GM19025 (cell line): ENCODE results near the gene PARP8.
"Not testable (repeated sequence)": the region's sequence is repeated elsewhere in the genome, so short reads cannot be mapped to it uniquely, and the experiment has no call there.

ENCODE experiments used
- ATAC-seq: cut with Tn5 transposase; IDR thresholded peaks from one replicate; pipeline ENCODE4 v1.9.1; 2021; ENCODE audit warnings: mild to moderate bottlenecking, low read depth, moderate library complexity; ENCODE audit not compliant: unreplicated experiment

The PARP8 gene, protein sequence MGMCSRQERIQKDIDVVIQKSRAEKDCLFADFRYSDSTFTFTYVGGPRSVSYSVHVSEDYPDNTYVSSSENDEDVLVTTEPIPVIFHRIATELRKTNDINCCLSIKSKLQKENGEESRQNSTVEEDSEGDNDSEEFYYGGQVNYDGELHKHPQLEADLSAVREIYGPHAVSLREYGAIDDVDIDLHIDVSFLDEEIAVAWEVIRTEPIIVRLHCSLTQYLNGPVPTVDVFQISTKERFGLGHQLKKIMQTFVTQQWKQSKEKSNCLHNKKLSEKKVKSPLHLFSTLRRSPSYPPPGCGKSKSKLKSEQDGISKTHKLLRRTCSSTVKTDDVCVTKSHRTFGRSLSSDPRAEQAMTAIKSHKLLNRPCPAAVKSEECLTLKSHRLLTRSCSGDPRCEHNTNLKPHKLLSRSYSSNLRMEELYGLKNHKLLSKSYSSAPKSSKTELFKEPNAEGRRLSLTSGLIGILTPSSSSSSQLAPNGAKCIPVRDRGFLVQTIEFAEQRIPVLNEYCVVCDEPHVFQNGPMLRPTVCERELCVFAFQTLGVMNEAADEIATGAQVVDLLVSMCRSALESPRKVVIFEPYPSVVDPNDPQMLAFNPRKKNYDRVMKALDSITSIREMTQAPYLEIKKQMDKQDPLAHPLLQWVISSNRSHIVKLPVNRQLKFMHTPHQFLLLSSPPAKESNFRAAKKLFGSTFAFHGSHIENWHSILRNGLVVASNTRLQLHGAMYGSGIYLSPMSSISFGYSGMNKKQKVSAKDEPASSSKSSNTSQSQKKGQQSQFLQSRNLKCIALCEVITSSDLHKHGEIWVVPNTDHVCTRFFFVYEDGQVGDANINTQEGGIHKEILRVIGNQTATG

DNA sequence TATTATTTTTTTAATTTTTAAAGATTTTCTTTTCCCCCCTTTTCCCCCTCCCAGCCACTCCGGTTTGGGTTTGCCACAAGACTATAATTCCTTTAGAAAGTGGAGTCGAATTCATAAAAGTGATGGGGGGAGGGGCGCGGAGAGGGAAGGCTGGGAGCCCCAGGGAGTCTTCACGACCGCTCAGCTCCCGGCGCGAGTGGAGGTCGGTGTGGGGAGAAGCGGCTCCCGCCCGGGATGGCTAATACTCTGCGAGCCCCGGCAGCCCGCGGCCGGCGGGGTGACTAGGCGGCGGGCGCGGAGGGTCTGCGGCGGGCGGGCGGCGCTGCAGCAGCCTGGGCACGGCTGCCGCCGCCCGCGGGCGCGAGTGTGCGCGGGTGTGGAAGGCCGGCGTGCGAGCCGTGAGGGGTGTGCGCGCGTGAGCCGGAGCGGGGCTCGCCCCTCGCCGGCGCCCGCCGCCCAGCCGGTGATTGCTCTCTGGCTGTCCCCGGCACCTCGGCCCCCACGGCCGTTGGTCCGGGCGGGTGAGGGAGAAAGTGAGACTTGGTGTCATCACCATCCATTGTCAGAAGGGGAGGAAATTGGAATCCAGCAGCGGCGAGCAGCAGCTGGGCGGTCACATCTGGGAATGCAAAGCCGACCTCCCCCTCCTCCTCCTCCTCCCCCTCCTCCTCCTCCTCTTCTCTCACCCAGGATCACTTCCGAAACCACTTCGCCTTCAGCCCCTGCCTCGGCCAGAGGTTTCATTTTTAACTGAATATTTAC is at the start of gene PARP8:
Gene PARP8, plus strand, starts transcription at position 377 of the 762 bp plus-strand sequence. CDS start 459 bp downstream, outside the sequence.
- ATAC-seq = peak; percentile 43

DNA sequence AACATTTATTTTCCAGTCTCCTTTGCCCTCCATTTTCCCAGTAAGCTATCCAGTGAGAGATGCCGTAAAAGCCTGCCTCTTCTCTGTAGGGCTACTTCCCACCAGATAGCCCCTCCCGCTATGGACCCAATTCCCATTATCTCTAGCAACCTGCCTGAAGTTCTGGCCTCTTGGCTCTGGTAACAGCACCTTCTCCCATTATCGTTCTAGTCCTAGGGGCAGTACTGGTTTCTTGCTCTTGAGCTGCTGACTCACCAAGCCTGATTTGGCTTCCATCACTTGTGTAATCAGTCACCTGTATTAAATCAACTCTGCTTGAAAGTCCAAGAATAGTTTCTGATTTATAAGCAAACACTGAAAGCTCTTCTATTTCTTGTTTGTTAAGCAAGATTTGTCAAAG is 42.8 kb upstream of the PARP8 start:
- no peak for ATAC-seq

DNA sequence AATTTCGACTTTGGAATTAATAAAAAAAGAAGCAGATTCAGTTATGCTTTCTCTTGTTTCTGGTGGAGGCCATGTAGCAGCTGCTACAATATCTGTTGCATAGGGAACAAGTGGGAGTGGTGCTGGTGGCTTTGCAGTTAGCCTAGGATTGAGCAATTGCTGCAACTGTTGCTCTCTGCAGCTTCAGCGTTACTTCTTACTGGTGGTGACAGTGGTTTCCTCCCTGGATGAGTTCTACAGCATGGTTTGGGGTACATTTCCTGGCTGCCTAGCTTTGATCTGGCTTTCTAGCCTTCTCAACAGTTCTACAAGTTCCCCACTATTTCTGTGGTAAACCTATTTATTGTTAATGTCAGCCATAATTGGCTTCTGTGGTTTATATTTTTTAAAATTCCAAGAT is 31.6 kb upstream of the PARP8 start:
- ATAC-seq = not testable (repeated sequence)

DNA sequence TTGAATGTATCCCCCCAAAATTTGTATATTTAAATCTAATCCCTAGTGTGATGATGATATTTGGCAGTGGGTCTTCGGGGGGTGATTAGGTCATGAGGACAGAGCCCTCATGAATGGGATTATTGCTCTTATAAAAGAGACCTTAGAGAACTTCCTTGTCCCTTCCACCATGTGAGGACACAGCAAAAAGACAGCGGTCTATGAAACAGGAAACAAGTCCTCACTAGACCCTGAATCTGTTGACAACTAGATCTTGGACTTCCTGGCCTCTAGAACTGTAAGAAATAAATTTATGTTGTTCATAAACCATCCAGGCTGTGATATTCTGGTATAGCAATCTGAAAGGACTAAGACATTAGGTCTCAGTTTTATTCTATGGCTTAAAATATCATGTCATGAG is 28.9 kb upstream of the PARP8 start:
- not testable (repeated sequence) for ATAC-seq

DNA sequence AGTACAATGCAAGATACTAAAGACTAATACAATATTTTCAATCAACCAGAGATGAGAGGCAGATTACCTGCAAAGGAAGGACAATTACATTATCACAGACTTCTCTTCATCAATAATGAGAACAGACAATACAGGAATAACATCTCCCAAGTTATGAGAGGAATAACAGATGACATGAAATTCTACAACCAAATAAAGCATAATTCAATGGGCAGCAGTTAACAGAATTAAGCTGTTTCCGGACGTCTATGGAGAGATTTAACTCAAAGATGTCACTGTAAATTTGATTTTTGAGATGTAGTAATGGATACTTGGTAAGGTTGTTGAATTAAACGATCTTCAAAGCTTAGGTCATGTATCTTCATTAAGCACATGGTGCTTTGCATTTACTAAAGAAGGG is 19.8 kb upstream of the PARP8 start:
- no peak for ATAC-seq

DNA sequence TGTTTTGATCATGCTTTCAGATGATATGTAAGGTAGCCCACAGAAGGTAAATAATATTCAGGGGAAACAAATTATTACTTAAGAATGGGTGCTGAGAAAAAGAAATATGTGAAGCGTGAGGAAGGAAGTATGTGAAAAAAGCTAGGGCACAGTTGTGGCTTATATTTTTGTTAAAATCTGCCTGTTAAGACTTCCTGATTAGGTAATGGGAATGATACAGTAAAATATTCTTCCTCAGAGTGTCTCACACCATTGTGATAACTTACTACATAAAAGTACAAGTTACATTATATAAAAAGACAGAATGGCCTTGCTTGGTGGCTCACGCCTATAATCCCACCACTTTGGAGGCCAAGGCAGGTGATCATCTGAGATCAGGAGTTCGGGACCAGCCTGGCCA is 18.7 kb upstream of the PARP8 start:
- ATAC-seq = no peak

DNA sequence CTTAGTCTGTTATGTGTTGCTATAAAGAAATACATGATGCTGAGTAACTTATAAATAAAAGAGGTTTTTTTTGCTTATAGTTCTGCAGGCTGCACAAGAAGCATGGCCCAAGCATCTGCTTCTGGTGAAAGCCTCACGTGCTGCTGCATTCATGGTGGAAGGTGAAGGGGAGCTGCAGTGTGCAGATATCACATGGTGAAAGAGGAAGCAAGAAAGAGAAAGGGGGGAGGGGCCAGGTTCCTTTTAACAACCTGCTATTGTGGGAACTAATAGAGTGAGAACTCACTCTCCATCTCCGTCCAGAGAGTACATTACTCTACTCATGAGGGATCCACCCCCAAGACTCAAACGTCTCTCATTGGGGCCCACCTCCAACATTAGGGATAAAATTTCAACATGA is 12.5 kb upstream of the PARP8 start:
- peak; percentile 67 for ATAC-seq

DNA sequence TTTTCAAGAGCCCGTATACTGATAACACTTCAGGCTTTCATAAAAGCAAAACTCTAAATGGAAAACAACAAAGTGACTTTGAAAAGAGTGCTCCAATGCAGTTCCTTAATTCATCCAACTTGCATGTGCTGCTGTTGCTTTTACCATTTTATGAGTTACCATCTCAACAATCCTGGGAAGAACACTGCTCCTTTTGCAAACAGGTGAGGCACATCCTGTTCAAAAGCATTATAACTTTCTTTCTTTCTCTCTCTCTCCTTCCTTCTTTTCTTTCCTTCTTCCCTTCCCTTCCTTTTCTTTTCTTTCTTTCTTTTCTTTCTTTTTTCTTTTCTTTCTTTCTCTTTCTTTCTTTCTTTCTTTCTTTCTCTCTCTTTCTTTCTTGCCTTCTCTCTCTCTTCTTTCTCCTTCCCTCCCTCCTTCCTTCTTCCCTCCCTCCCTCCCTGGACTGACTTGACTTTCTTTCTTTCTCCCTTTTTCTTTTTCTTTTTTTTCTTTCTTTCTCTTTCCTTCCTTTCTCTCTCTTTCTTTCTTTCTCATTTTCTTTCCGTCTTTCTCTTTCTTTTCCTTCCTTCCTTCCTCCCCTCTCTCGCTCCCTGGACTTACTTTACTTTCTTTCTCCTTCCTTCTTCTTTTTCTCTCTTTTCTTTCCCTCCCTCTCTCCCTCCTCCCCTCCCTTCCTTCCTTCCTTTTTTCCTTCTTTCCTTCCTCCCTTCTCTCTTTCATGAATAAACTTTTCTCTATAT is 11.2 kb upstream of the PARP8 start:
- ATAC-seq = no peak

DNA sequence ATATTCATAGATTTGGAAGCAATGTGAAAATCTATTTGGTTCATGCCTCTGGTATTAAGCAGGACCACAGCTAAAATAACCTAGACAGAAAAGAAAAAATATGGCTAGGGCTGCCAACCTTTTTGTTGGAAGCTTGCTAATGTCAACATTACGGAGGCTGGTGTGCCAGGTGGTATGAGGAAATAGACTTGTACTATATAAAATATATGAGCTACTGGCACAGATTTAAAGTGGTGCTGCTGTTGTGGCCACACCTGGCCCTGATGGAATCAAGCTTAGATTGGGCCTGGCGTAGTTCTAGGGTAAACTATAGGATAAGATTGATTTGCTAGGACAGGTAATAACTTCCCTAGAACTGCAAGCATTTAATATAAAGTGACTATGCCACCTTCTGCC is 10.6 kb upstream of the PARP8 start:
- ATAC-seq = no peak

DNA sequence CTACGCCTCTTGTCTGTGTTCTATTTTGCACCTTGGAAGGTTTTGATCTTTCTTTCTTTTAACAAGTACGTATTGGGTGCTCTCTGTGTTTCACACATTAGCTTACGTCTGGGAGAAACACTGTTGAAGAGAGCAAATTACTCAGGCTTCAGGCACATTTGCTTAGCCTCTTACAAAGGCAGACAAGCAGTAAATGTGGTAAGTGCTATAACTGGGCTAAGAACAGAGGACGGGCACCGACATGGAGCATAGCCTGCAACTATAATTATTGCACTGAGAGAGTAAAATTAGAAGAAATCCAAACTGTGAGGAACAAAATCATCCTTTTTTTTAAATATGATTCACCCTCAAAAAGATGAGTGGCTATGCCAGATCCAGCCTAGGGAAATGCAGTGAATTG is 9.4 kb upstream of the PARP8 start:
- no peak for ATAC-seq

DNA sequence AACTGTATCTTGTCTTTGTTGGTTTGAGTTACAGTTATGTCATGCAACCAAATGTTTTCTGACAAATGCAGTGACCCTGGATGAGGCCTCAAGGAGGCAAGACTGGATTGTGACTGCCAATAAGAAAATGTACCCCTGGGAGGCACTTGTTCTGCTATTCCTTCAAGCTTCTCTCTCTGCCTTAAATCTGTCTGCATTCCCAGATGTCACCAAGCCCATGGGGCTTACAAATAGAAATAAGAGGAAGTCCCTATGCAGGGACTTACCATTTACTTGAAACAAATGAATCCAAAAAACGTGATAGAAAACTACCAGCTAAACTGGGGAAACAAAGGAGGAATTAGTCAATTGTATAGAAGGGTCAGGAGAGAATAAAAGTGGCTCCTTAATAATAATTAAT is 8.2 kb upstream of the PARP8 start:
- ATAC-seq = no peak

DNA sequence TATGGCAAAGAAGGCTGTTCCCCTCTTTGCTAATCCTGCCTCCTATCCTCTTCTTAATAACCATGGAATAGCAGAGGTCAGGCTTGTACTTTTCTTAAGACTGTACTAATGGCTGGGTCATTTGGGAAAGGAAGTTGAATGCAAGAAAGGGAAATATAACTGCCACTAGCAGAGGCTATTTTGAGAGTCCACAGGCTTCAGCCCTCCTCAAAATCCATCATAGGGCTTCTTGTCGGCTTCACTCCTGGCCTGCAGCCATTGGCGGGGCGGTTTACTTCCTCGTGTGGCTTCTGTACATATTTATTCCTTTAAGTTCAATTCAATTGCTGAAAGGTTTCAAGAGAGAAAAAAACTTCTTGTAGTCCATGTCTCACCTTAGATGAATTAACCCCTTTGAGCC is 2.8 kb upstream of the PARP8 start:
- ATAC-seq = no peak

DNA sequence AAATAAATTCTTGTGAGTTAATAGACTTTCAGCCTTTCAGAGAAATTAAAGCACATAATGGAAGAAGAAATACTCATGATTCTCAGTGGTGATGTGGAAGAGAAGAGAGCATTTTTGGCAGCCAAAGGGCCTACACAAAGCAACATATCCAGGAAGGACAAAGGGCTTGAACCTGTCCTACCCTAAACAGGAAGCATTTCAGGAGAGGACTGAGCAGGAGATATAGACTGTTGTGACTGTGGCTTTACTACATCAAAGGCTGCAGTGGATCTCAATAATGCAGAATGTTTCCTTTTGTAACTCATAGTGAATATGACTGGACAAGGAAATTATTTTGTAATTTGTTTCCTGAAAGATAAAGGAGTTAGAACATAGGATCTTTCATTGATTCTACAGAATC is 1.3 kb upstream of the PARP8 start:
- ATAC-seq = no peak

DNA sequence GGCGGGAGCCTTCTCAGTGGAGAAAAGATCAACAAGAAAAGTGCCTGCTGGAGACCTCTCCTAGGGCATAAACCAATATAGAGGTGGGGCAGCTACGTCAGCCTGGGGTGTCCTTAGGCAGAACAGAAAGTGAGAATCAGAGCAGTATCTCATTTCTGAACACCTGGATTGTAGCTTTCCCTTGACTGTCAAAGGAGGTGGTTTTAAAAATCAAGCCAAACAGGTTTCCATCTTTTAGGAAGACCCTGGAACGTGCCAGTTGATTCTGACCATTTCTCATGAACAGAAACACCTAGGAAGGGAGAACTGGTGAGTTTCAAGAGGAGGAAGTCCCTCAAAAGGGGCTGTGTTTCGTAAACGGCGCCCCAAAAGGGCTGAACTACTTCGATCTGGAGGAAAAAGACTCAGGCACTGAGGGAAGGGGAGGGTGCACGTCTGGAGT is 655 bp upstream of the PARP8 start:
- ATAC-seq = not testable (repeated sequence)

DNA sequence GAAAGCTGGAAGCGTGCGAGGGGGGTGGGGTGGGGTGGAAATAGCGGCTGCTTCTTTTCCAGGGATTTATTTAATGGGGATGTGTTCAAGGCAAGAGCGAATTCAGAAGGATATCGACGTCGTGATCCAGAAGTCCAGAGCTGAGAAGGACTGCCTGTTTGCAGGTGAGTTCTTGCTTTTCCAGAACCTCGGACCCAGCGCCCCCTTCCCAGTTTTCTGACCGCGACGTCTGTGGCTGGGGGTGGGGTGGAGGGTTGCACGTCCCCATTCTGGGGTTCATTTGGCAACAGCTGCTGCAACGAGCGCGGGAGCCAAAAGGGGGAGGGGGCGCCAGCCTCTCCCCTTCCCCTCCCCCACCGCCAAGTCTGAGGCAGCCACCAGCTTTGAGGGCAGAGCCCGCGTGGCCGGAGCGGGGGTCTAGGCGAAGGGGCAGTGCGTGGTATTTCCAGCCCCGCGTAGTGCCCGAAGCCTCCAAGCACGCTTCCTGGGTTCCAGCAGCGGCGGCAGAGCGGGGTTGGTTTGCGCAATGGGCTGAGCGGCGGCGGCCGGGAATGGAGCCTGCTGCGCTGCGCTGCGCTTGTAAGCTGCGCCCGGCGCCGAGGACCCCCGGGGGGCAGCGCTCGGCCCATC is 701 bp downstream of the PARP8 start:
- peak; percentile 45 for ATAC-seq

DNA sequence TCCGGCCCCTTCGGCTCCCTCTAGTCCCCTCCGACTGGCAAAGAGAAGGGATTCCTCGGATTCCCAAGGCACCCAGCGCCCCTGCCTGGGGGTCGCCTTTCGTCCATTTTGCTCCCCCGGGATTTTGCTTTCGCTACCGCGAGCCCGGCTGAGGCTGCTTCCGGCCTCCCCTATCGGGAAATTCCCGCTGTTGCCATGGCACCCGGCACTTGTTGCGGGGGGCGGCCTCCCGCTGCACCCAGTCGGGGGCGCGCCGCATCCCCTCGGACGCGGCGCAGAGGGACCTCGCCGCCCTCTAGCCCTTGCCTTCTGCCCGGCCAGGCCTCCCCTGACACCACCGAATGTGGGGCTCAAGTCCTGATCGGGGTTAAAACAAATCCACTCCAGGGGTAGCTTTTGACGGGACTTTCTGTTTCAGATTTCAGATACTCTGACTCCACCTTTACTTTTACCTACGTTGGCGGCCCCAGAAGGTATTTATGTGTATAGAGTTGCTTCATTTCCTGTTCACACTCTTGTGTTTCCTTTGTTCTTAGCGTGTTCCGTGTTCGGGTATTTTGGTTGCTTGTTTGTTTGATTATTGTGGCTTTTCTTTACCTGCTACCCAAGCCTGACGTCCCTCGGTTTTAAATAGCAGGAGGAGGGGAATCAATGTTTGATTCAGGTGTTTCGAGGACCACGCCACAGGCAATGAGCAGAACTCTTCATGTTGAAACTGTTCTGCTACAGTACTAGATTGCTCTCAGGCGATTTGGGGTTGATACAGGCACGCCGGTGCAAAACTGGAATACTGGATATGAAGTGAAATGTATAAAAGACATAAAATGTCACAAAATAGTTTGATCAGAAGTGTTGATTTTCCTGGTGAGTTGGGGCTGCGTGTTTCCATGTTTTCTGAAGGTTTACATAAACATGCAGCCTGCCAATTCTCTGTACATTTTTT is 1.5 kb downstream of the PARP8 start:
- ATAC-seq = peak; percentile 81

DNA sequence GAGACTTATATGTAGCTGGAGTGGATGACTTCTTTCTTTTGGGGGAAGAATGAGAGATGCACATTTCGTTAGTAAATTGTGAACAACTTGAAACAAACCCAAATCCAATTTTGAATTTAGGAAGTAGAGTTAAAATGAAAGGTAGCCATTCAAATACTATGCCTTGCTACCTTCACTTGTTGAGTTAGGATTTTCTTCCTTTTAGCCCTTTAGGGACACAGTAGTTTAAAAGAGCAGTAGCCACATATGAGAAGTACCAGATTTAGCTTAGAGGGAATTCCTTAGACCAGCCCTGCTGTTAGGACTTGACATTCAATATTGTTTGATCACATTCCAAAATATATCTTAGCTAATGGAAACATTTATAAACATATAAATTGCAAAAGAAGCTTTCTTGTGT is 2.2 kb downstream of the PARP8 start:
- ATAC-seq = not testable (repeated sequence)

DNA sequence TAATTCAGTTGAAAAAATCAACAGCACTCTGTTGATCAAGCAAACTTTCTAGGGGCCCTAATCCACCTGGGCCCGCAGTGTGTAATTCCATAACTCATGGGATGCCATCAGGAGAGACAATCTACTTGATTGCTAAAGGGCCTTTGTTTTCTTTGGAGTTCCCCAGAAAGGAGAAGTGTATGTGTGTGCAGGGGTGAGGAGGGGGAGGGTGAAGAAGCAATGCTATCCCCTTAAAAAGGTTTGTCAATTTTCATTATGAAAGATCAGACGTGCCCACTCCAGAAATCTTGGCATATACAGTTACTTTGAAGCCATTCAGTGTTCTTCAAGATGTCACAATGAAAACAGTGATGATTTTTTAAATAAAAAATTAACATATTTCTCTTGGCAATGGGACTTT is 6.2 kb downstream of the PARP8 start:
- no peak for ATAC-seq

DNA sequence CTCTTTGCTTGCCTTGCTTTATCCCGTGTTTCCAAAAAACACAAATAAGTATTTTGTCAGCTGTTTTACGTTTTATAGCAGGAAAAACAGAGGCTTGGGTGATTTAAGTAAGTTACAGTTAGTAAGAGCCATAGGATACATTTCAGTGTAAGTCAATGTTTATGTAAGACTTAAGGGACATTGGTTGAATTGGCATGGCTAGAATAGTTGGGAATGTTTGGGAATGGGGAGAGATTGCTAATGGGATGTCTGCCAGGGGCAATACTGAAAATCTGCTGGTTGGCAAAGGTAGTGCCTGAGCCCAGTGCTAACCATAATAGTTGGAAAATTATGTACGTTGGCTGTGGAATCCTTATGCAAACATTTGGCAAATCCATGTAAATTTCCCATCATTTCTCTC is 7.0 kb downstream of the PARP8 start:
- not testable (repeated sequence) for ATAC-seq
